Stimulated activated CD4-positive, alpha-beta T cell treated with anti-CD3 and anti-CD28 coated beads, Interleukin-2, amount 100 ng/mL, for 4 hours (primary cell): Measurements from ENCODE around the gene TRIM69.
"Not testable (repeated sequence)": the region's sequence is repeated elsewhere in the genome, so short reads cannot be mapped to it uniquely, and the experiment has no call there.

Source experiments
- DNase-seq: peaks from one replicate; pipeline ENCODE4 v3.0.0-alpha.2; 2020; ENCODE audit warnings: low read depth

Gene TRIM69

GRCh38 chr15:44716983-44717602, 19.2 kb upstream of the TRIM69 start:
- DNase-seq = no peak

- no peak for DNase-seq
These were observed 18.0 kb upstream of the TRIM69 start for GRCh38 chr15:44718180-44718926.

- DNase-seq = no peak
These were observed 17.4 kb upstream of the TRIM69 start for GRCh38 chr15:44718927-44719292.

- no peak for DNase-seq
These were observed 16.9 kb upstream of the TRIM69 start for GRCh38 chr15:44719293-44719999.

- not testable (repeated sequence) for DNase-seq
These were observed 16.3 kb upstream of the TRIM69 start for GRCh38 chr15:44720000-44720435.

- DNase-seq = no peak
These were observed 15.7 kb upstream of the TRIM69 start for GRCh38 chr15:44720460-44721176.

- no peak for DNase-seq
These were observed 14.3 kb upstream of the TRIM69 start for GRCh38 chr15:44722011-44722410.

GRCh38 chr15:44726136-44726535, 10.2 kb upstream of the TRIM69 start:
- DNase-seq = no peak

- DNase-seq = peak; percentile 73
These were observed 9.5 kb upstream of the TRIM69 start for GRCh38 chr15:44726568-44727484.

- DNase-seq = no peak
These were observed 8.7 kb upstream of the TRIM69 start for GRCh38 chr15:44727485-44728231.

- DNase-seq = not testable (repeated sequence)
These were observed 8.1 kb upstream of the TRIM69 start for GRCh38 chr15:44728232-44728575.

GRCh38 chr15:44728576-44729407, 7.5 kb upstream of the TRIM69 start:
- DNase-seq = peak; percentile 98

GRCh38 chr15:44729408-44730127, 6.8 kb upstream of the TRIM69 start:
- DNase-seq = no peak

GRCh38 chr15:44734839-44735481, 1.4 kb upstream of the TRIM69 start:
- no peak for DNase-seq

- DNase-seq = no peak
These were observed 697 bp upstream of the TRIM69 start for GRCh38 chr15:44735482-44736180.

GRCh38 chr15:44738340-44738984, 2.1 kb downstream of the TRIM69 start:
- DNase-seq = no peak

GRCh38 chr15:44739222-44739847, 3.0 kb downstream of the TRIM69 start:
- DNase-seq = not testable (repeated sequence)
